Keratinocyte (primary cell): Measurements from ENCODE around the gene SRXN1. TPM values are rescaled to one million over a fixed set of nuclear protein-coding genes. Genes with fewer than 3 reads are reported as not detected.

Experiments used
- DNase-seq: peaks from one replicate; pipeline ENCODE4 v3.0.0-alpha.2; 2011; ENCODE audit warnings: low read depth, missing footprints, low spot score
- FAIRE-seq: peaks from 2 replicates; lab custom pipeline; 2011; peaks lifted over from hg19 to GRCh38; lab: Jason Lieb, UNC
- H2AFZ ChIP-seq: 2 replicates; pipeline ENCODE4 v1.6.0; 2012; ENCODE audit warnings: low read length, control low read depth, inconsistent platforms; ENCODE audit not compliant: control insufficient read depth
- H3K27ac ChIP-seq: 2 replicates; pipeline ENCODE4 v1.5.1; 2011; ENCODE audit warnings: low read length; ENCODE audit not compliant: control insufficient read depth, insufficient read depth
- H3K27me3 ChIP-seq: 3 replicates; pipeline ENCODE4 v1.6.0; 2011; ENCODE audit warnings: low read length; ENCODE audit not compliant: control insufficient read depth, insufficient read depth; ENCODE audit errors: extremely low read depth
- H3K36me3 ChIP-seq, 2 experiments: 2 replicates in 1 of 2; 3 replicates in 1 of 2; pipeline ENCODE4 v1.5.1; 2011; ENCODE audit warnings: low read length in 2 of 2, mild to moderate bottlenecking in 1 of 2; ENCODE audit not compliant: control insufficient read depth in 2 of 2, insufficient read depth in 2 of 2; ENCODE audit errors: extremely low read depth in 1 of 2
- H3K4me1 ChIP-seq: 3 replicates; pipeline ENCODE4 v1.5.1; 2011; ENCODE audit warnings: low read length; ENCODE audit not compliant: control insufficient read depth, insufficient read depth; ENCODE audit errors: extremely low read depth
- H3K4me2 ChIP-seq: 3 replicates; pipeline ENCODE4 v1.6.0; 2011; ENCODE audit warnings: low read depth, low read length; ENCODE audit not compliant: control insufficient read depth, insufficient read depth; ENCODE audit errors: extremely low read depth
- H3K4me3 ChIP-seq, 3 experiments: fragments of 200-600 bp in 1 of 3; sonication (generic) in 1 of 3; 2 replicates in 2 of 3; 3 replicates in 1 of 3; pipeline ENCODE4 v1.5.1; 2011 to 2016; ENCODE audit warnings: low read length in 3 of 3, mild to moderate bottlenecking in 3 of 3, control low read depth in 2 of 3, inconsistent platforms in 1 of 3, low read depth in 1 of 3, mixed read lengths in 1 of 3, mixed run types in 1 of 3, moderate library complexity in 1 of 3; ENCODE audit not compliant: control insufficient read depth in 2 of 3, insufficient read depth in 2 of 3; ENCODE audit errors: extremely low read depth in 1 of 3
- H3K79me2 ChIP-seq: 2 replicates; pipeline ENCODE4 v1.6.0; 2012; ENCODE audit warnings: low read length; ENCODE audit not compliant: control insufficient read depth, insufficient read depth
- H3K9ac ChIP-seq: 3 replicates; pipeline ENCODE4 v1.6.0; 2011; ENCODE audit warnings: low read length; ENCODE audit not compliant: control insufficient read depth, insufficient read depth; ENCODE audit errors: extremely low read depth
- H3K9me1 ChIP-seq: 3 replicates; pipeline ENCODE4 v1.6.0; 2011; ENCODE audit warnings: low read length; ENCODE audit not compliant: control insufficient read depth, insufficient read depth; ENCODE audit errors: extremely low read depth
- H3K9me3 ChIP-seq: 2 replicates; pipeline ENCODE4 v1.5.1; 2012; ENCODE audit warnings: low read depth, low read length; ENCODE audit not compliant: control insufficient read depth
- H4K20me1 ChIP-seq: 3 replicates; pipeline ENCODE4 v1.6.0; 2011; ENCODE audit warnings: low read length; ENCODE audit not compliant: control insufficient read depth, insufficient read depth; ENCODE audit errors: extremely low read depth
- EZH2 ChIP-seq: IDR thresholded peaks from one replicate; pipeline ENCODE4 v1.6.1; 2012; ENCODE audit warnings: inconsistent platforms, mild to moderate bottlenecking, low read length, moderate library complexity
- dilution Hi-C: fragments of 300-500 bp; cut with MboI; formaldehyde crosslinking; loops from one replicate; pipeline ENCODE4 v1.7.0; 2020; ENCODE audit warnings: low sequenced_read_pairs; ENCODE audit not compliant: extremely low pct_ligation_motif_present
- polyA plus RNA-seq, 5 experiments: library from polyadenylated mRNA; depleted of rRNA in 3 of 5; stranded (reverse) in 3 of 5; stranded (forward) in 1 of 5; unstranded in 1 of 5; fragments of >200 nt; gene quantifications; 1 replicate in 1 of 5; 2 replicates in 3 of 5; 3 replicates in 1 of 5; pipeline versions ENCODE4 v1.2.1 to v1.2.3, GENCODE V29; 2011 to 2012; ENCODE audit warnings: missing spikeins in 2 of 5, low read depth in 1 of 5, low replicate concordance in 1 of 5
- TF ChIP-seq, protein P1 (sequence below), 3 experiments: IDR thresholded peaks in 1 of 3; conservative IDR thresholded peaks in 1 of 3; optimal IDR thresholded peaks in 1 of 3; 2 replicates in 2 of 3; 3 replicates in 1 of 3; pipeline versions ENCODE3 to v1.5.1; 2011; ENCODE audit warnings: low read length in 3 of 3, mild to moderate bottlenecking in 3 of 3, moderate library complexity in 2 of 3, control low read depth in 1 of 3, inconsistent platforms in 1 of 3; ENCODE audit not compliant: insufficient read depth in 2 of 3; ENCODE audit errors: extremely low read depth in 1 of 3

Gene SRXN1
- polyA plus RNA-seq, 1 donor (not counting 4 experiments of a cell fraction or from before 2014, with no cell fraction given), result 51.7 TPM

DNA sequence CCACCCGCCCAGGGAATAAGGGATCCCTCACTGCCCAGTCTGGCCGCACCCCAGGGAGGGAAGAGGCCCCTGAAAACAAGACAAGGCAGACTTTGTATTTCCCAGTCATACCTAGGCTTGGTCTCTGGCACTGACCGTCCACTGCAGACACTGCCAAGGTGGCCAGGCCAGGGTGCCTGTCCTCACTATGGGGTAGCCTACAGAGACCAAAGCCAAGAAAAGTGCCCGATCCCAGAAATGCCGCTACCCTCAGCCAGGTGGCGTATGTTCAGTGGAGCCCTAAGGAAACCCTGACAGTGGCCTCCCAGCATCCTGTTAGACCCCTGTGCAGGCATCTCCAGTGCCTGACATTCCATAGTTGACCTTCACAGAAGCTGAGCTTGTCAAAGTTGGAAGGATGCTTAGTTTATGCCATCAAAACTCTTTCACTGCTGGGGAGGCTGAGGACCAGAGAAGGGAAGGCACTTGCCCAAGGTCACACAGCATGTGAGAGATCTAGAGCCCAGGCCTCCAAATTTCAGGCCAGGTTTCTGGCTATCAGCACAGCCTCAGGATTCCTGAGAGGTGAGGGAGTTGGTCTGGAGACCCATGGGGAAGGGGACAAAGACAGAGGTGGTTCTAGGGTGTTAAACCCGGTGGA, 20.1 kb upstream of the SRXN1 start:
- Histone ChIP-seq H3K4me2 (no peak overlapping the region), H3K4me1 (no peaks in the 10 kb centered on the region), H2AFZ (no peak overlapping the region), H3K27me3 (peaks cover 73% of the 10 kb centered on the region), H3K9me3 (no peaks in the 10 kb centered on the region), H3K9me1 (no peaks in the 10 kb centered on the region), H3K9ac (no peak overlapping the region), H3K79me2 (no peaks in the 10 kb centered on the region), H3K4me3 (no peak overlapping the region), H3K36me3 (no peaks in the 10 kb centered on the region), H3K27ac (no peak overlapping the region), H4K20me1 (no peaks in the 10 kb centered on the region)
- TF ChIP-seq EZH2, result peak; percentile 65
- TF ChIP-seq, protein P1, sequence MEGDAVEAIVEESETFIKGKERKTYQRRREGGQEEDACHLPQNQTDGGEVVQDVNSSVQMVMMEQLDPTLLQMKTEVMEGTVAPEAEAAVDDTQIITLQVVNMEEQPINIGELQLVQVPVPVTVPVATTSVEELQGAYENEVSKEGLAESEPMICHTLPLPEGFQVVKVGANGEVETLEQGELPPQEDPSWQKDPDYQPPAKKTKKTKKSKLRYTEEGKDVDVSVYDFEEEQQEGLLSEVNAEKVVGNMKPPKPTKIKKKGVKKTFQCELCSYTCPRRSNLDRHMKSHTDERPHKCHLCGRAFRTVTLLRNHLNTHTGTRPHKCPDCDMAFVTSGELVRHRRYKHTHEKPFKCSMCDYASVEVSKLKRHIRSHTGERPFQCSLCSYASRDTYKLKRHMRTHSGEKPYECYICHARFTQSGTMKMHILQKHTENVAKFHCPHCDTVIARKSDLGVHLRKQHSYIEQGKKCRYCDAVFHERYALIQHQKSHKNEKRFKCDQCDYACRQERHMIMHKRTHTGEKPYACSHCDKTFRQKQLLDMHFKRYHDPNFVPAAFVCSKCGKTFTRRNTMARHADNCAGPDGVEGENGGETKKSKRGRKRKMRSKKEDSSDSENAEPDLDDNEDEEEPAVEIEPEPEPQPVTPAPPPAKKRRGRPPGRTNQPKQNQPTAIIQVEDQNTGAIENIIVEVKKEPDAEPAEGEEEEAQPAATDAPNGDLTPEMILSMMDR (optimal IDR thresholded peaks at IDR 0.05 in 1 of 3, IDR thresholded peaks at IDR 0.05 in 1 of 3, conservative IDR thresholded peaks at IDR 0.05 in 1 of 3; ENCODE audit: extremely low read depth in 1 of 3, insufficient read depth in 2 of 3, low read length in 3 of 3), result peak; percentile 30 to 55 (median 33)
- FAIRE-seq (no peak), DNase-seq (no peak)
- dilution Hi-C loops, result no loop called here

DNA sequence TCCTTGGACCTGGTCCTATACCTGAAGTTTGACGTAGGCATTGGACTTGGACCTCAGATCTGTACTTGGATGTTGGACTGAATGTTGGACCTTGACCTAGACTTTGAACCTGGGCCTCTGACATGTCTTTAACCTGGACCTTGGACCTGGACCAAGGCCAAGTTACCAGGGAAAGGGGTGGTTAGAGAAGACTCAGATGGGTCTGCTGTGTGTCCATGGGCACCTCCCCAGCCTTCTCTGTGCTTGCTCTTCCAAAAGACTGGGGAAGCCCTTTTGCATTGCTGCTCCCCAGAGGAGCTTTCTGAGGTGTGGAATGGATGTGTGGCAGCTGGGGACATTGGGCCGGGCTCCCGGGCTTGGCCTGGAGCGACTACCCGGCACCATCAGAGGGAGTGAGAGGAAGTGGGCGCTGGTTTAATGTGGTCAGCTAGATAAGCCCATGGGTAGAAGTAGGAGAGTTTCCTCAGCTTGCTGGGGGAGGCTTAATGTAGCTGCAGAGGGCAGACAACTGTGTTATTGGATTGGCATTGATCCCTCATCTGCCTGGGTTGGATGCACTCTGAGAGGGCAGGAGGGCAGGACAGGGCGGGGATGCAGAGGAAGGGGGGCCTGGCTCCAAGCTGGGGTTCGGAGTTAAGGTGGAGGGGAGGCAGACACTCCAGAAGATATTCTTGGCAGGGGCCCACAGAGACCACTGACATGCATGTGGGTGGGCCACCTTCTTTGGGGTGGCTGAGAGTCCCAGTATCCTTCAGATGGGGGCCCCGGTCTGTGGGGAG, 18.4 kb upstream of the SRXN1 start:
- peaks cover 67% of the 10 kb centered on the region for H3K27me3 ChIP-seq
- dilution Hi-C loops, result no loop called here
- no peak for DNase-seq
- H3K79me2 ChIP-seq, result no peaks in the 10 kb centered on the region
- H3K9me3 ChIP-seq, result no peaks in the 10 kb centered on the region
- H3K4me2 ChIP-seq, result no peak overlapping the region
- no peaks in the 10 kb centered on the region for H3K4me1 ChIP-seq
- H3K27ac ChIP-seq, result no peak overlapping the region
- H3K9ac ChIP-seq, result no peak overlapping the region
- H3K36me3 ChIP-seq, result no peaks in the 10 kb centered on the region
- H2AFZ ChIP-seq, result no peak overlapping the region
- no peak overlapping the region for H3K4me3 ChIP-seq
- TF ChIP-seq EZH2, result no peak
- TF ChIP-seq, protein P1 (optimal IDR thresholded peaks at IDR 0.05 in 1 of 3, IDR thresholded peaks at IDR 0.05 in 1 of 3, conservative IDR thresholded peaks at IDR 0.05 in 1 of 3; ENCODE audit: extremely low read depth in 1 of 3, insufficient read depth in 2 of 3, low read length in 3 of 3), result no peak
- peaks cover 2% of the 10 kb centered on the region for H4K20me1 ChIP-seq
- no peak for FAIRE-seq
- H3K9me1 ChIP-seq, result no peaks in the 10 kb centered on the region
